Measurements from ENCODE around the gene DAO.

The DAO gene

GRCh38 chr12:108928695-108929094 lies 48.8 kb downstream of the DAO start:
- DNase-seq, result no peak

DNA sequence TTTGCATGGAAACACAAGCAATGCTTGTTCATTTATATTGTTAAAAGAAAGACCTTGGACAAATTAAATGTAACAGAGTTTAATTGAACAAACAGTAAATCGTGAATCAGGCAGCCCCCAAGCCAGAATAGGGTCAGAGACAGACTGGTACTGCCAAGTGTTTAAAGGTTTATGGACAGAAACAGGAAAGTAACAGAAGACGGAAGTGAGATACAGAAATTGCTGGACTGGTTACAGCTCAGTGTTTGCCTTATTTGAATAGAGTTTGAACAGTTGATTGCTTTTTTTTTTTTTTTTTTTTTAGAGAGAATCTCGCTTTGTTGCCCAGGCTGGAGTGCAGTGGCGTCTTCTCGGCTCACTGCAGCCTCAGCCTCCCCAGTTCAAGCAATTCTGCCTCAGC lies 50.3 kb downstream of the DAO start:
- no peak for DNase-seq

DNA sequence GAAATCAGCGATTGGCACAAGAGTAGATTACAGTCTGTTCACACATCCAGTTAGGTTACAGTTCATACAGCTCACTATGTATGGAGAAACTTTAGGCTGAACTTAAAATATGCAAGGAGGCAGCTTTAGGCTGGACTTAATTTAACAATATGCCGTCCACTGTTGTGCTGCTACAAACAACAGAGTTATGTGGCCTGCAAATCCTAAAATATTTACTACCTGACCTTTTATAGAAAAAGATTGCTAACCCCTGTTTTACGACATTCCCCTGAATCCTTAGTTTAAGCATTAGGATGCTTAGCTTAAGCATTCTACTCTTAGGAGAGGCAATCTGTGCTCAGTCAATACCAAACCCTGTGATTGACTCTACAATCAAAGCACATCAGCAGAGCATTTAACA lies 50.9 kb downstream of the DAO start:
- no peak for DNase-seq

DNA sequence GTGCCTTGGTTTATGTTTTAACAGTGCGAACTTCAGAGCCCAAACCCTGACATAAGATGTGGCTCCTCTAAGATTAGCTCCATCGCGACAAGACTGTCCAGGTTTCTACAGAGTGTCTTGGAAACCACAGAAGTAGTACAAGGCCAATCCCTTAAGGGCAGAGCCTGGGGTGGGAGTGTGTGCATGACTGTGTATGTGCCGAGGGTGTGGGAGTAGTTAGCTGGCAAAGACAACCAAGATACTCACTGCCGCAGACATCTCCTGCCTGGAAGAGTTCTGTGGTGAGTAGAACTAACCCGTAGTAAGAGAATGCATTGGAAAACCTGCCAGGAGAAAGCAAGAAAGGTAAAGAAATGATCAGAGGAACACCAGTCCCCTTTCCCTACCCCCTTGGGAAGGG lies 54.1 kb downstream of the DAO start:
- no peak for DNase-seq

GRCh38 chr12:108935159-108935763 lies 55.4 kb downstream of the DAO start:
- peak; percentile 25 for DNase-seq

DNA sequence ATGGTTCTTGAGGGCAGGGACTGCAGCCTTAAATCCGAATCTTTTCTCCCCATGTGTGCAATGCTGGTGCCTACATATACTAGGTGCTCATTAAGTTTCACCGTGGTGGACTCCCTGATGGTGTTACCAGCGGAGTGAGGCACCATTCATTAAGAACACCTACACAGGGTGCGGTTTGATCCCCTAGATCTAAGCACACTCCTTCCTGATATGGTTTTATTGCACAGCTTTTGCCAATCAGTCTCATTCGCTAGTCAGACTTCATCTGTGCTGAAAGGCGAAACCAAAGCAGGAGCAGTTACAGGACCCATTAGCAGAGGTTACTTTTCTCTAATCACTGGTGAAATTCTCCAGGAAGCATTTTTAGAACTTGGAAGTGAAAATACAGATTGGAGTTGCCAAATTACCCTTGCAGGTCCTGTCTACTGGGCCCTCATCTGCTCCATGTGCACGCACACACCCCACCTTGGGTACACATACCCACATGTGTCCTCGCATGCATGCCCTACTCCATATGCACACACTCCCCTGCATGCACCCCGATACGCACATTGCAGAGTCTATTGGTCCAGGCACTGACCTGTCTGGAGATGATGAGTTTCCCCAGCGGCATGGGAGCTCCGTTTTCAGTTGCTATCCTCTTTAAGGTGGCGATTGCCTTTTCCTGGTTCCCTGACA lies 58.5 kb downstream of the DAO start:
- DNase-seq, result no peak

DNA sequence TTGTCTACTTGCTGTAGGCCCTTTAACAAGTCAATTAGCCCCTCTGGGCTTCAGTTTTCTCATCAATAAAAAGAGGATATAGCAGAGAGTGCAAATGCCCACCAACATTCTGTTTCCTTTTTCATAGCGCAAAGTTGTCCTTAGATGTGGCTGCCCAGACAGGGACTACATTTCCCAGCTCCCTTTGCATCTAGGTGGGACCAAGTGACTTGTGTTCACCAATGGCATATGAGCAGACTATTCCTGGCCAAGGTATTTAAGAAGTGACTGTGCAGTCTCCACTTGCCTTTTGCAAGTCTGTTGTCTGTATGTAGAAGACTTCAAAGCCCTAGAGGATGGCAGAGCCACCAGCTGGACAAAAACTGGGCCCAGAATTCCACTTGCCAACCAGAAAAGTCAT lies 59.7 kb downstream of the DAO start:
- DNase-seq, result no peak

GRCh38 chr12:108940138-108940537 lies 60.2 kb downstream of the DAO start:
- no peak for DNase-seq

GRCh38 chr12:108947097-108947496 lies 67.2 kb downstream of the DAO start:
- DNase-seq, result no peak

DNA sequence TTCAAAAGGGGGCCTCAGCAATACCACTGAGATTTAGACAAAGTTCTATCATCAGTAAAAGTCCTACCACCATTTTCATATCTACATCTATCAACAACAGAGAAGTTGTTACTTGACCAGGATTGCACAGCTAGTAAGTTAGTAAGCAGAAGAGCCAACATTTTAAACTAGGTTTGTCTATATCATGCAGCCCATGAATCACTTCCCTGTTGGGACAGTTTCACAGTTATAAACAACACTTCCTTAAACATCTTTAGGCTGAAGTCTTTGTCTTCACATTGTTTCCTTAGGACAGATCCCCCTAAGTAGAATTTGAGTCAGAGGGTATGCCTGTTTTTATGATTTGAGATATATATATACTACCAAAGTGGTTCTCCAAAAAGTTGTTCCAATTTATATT lies 68.5 kb downstream of the DAO start:
- DNase-seq, result no peak

DNA sequence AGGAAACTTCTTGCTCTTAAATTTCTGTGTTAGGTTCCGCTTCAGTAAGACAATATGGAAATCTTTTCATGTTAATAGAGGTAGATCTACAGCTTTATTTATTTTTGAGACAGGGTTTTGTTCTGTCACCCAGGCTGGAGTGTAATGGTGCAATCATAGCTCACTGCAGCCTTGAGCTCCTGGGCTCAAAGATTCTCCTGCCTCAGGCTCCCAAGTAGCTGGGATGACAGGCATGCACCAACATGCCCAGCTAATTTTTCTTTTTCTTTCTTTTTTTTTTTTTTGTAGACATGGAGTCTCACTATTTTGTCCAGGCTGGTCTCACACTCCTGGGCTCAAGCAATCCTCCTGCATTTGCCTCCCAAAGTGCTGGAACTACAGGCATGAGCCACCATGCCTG lies 70.1 kb downstream of the DAO start:
- no peak for DNase-seq

All from NCI-H2227 treated with DMSO at 0.1 percent for 48 hours (cell line).